Stimulated activated CD8-positive, alpha-beta memory T cell treated with anti-CD3 and anti-CD28 coated beads, Interleukin-4, amount 100 ng/mL, for 1 hour (primary cell): ENCODE data around the gene NFATC3.

Source experiments
- DNase-seq, 2 donors: peaks; one replicate each; pipeline ENCODE4 v3.0.0-alpha.2; 2020; ENCODE audit warnings: low read depth in 2 of 2, low spot score in 1 of 2

The NFATC3 gene

GRCh38 chr16:68229431-68230175, 144.4 kb downstream of the NFATC3 start:
- no peak for DNase-seq

GRCh38 chr16:68230176-68230571, 145.0 kb downstream of the NFATC3 start:
- DNase-seq, result no peak

GRCh38 chr16:68230956-68231355, 145.8 kb downstream of the NFATC3 start:
- DNase-seq, result no peak

DNA sequence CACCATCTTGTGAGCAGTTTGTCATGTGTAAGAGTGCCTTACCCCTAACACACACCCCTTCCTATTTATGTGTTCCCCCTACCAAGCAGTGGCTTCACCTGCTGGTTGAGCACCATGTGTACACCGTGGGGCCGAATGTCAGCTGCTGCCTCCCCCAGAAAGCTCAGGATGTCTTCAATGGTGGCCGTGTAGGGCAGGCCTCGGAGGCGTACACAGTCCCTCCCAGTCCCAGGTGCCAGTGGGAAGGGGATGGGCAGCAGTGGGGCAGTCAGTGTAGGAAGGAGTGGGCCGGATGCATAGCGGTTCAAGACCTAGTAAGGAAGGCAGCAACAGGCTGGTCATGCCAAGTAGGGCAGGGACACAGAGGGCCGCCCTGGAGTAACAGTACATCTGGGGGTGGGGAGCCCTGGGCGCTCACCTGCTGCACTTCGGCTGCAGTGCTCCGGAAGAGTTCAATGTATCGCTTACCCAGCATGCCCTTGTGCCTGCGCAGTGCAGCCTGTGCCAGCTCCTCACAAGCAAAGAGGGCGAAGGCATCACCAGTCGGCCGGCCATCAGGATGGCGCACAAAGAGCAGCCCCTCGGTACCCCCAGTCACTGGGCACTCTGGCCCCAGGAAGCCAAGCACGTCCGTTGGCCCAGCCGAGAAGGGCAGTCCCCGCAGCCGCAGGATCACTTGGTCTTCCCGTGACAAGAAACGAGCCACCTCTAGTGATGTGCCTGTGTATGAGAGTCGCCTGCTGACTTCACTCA, 146.4 kb downstream of the NFATC3 start:
- DNase-seq, result no peak

DNA sequence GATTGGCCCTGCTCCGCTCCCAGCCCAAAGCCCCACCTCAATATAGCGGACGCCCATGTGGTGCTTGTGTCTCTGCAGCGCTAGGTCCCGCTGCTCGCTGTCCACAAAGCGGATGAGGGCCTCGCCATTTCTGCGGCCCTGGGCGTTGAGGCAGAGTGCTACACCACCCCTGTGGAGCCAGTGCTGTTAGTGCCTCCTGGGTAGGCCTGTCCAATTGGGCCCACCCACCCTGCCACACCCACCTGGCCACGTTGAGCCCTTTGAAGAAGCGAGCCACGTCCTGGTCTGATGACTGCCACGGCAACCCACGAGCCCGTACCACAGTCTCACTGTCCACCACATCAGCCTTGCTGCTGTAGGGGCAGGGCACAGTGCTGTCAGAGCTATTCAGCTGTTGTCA, 147.2 kb downstream of the NFATC3 start:
- DNase-seq, result no peak

DNA sequence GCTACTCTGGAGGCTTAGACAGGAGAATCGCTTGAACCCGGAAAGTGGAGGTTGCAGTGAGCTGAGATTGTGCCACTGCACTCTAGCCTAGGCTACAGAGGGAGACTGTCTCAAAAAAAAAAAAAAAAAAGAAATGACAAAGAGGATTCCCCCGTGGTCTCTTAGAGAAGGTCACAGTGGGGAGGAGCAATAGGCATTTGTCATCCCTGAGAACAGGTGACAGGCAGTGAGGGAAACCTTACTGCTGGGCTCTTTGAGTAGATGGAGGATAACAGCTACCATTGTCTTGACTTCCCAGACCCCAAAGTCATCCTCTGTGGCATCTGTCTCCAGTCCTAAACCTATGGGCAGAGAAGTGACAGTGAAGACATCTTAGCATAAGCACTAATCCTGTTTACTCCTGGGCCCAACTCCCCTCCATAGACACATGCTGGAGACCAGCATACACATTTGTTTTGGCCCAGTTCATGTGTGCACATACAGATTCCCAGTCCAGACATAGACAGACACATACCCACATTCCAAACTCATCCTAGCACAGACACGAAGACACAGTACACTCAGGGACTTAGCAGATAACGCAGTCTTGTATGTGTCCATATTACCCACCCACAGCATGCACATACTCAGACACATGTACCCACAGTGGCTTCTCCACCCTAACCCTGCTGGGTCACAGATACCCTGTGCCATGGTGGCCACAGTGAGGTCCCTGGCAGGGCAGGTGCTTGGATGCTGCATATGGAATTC, 148.1 kb downstream of the NFATC3 start:
- no peak for DNase-seq

- no peak for DNase-seq
Measured at GRCh38 chr16:68233835-68234187, 148.6 kb downstream of the NFATC3 start.

DNA sequence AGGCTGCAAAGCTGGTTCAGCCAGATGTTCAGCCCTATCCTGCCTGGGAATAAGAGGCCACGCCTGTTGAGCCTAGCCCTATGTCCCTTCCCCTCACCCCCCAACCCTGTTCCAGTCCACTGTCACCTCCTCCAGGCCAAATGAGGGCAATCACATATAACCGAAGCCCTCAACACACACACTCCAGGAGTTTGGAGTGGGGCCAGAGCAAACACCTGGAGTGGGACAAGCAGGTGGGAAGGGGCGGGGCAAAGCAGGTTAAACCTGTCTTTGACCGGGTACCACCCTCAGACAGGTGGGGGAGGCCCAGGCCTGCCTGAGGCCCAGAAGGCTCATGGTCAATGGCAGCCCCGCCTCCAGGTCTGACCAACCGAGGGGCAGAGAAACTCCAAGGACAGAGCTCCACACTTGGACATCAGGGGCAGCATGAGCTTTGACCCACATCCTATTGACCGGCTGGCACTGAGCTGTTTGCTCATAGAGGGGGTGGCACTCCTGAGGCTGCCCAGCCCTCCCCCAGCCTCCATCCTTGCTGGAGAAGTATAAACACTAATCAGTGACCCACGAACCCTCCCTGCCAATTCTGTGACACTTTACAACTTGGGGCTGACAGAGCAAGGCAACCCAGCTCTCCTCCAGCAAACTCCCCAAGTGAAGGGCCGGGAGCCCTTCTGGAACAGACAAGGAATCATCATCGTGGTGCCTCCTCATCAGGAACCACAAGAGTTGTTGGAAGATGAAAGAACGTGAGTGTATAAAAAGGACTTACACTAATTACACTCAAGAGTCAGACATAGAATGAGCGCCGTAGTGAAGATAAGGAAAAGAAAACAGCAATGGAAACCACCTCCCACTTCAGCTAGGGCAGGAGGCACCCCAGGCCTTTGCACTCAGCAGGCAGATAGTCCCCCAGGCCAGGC, 149.3 kb downstream of the NFATC3 start:
- DNase-seq, result no peak

DNA sequence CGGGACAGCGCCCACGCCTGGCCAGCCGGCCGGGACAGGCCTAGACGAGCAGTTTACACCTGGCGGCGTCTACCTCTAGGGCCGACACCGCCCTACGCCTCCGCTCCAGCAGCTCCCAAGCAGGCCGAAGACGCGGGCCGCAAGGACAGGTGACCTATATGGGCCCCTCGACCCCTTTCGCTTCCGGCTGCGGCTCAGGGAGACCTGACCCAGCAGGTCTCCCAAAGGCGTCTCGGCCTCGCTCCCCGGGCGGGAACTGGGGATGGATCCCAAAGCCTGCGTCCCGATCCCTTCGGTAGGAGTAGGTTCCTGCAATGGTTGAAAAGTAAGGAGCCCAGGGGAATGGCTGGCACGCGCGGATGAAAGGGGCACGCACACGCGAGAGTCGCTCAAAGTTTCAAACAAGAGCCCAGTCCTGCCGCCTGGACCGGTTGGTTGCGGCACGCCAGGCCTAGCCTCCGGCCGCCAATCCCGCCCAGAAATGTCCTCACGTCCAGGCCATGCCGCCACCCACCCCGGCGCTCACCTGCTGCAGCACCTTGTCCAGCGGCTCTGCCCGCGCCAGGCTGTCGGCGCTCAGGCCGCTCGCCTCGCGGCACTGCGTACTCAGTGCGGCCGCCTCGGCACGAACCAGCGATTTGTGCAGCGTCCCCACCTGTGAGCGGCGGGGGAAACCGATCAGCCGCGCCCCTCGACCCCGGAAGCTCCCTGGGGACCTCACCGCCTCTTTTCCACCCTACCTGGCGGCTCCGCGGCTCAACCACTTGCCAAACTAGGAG, 150.1 kb downstream of the NFATC3 start:
- no peak for DNase-seq

DNA sequence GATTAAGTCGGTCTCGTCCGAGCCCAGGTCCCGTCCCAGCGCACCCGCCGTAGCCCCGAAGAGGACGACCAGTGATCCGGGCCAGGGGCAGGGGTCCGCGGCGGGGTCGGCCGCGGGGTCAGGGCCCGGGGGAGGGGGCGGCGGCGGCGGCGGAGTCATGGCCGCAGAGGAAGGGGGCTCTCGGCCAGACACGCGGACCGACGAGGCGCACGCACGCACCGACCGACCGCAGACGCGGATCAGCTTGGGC, 150.6 kb downstream of the NFATC3 start, which contains the start of gene ESRP2:
ESRP2 (minus strand) TSS at position 241 of the 250 bp plus-strand sequence; CDS start at position 159, 82 bp downstream.
- DNase-seq, result no peak

DNA sequence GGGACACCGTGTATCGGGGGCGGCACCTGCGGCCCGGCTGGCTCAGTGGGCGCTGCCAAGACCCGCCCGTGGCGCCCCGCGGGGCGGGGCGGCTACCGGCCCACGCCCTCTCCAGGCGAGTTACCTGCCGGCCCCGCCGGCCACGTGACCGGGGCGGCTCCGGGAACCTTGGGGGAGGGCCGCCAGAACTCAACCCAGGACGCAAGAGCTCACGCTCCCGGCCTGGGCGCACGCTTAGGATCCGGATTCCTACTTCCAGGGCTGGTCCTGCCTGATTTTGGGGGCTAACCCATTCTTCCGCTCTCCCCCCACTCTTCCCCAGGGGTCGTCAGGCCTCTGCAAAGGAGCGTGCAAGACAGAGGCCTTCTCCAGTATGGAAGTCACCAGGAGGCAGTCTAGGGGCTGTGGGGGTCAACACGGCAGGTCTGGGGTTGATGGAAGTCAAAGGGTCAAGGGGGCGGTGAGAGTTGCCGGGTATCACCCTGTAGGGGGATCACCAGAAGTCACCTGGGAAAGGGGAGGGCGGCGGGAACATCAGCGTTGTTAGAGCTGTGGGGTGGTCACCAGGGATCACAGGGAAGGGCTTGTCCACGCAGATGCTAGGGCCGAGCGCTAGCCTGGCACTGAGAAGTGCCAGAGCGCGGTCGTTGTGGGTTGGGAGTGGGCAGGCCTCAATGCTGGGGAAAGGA, 151.1 kb downstream of the NFATC3 start:
- no peak for DNase-seq

- DNase-seq, result no peak
Measured at GRCh38 chr16:68236826-68237242, 151.7 kb downstream of the NFATC3 start.

DNA sequence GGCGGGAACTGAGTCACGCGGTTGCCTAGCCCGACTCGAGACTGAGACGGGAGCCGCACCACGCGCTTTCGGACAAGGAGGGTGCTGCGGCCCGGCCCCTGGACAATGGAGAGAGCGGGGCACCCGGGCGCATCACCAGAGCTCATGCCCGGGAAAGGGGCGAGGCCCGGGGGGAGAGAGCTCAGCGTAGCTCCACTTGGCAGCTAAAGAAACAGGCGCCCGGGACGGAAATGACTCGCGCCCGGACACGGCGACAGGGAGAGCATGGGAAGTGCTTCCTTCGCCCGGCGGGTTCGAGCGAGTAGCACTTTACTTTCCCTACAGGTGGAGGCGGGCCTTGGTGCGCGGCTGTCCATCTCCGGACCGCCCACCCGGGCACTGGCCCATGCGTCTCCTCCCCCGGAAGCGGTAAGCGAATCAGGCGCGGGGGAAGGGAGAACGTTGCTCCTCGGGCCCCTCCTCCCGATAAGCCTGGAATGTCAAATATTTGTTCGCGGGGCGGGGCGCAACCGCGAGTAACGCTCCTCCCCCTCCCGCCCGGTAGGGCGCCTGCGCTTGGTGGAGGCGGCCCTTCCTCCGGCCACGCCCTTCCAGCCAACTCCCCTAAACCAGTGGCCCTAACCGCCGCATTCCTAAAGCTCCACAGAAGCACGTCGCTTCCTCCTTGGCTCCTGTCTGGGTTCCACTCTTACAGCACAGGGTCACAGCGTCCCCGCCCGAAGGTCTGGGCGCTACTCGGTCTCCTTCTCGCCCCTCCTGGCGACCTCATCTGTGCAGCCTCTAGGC, 152.3 kb downstream of the NFATC3 start:
- DNase-seq, result peak; percentile 42 to 72

DNA sequence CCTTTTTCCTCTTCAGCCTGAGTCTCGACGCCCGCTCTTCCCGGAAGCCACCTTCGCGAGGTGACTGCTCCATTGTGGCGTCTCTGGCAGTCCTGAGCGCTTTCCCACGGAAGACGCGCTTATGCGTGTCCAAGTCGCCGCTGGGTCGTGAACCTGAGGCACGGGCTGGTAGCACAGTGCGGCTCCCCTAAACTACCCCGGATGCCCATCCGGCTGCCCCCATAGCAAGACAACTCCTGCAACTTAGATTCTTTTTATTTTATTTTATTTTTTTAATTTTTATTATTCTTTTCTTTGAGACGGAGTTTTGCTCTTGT, 152.8 kb downstream of the NFATC3 start:
- DNase-seq, result no peak

DNA sequence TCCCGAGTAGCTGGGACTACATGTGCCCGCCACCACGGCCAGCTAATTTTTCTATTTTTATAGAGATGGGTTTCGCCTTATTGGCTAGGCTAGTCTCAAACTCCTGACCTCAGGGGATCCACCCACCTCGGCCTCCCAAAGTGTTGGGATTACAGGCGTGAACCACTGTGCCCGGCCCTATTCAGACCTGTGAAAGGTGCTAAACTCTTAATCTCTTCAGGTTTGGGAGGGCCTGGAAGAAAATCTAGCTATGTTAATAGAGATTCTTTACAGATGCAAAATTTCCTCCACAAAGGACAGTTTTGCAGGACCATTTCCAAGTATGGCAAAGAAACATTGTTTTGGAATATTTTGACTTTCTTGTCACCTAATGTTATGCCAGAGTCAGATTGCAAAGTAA, 156.9 kb downstream of the NFATC3 start:
- DNase-seq, result no peak

DNA sequence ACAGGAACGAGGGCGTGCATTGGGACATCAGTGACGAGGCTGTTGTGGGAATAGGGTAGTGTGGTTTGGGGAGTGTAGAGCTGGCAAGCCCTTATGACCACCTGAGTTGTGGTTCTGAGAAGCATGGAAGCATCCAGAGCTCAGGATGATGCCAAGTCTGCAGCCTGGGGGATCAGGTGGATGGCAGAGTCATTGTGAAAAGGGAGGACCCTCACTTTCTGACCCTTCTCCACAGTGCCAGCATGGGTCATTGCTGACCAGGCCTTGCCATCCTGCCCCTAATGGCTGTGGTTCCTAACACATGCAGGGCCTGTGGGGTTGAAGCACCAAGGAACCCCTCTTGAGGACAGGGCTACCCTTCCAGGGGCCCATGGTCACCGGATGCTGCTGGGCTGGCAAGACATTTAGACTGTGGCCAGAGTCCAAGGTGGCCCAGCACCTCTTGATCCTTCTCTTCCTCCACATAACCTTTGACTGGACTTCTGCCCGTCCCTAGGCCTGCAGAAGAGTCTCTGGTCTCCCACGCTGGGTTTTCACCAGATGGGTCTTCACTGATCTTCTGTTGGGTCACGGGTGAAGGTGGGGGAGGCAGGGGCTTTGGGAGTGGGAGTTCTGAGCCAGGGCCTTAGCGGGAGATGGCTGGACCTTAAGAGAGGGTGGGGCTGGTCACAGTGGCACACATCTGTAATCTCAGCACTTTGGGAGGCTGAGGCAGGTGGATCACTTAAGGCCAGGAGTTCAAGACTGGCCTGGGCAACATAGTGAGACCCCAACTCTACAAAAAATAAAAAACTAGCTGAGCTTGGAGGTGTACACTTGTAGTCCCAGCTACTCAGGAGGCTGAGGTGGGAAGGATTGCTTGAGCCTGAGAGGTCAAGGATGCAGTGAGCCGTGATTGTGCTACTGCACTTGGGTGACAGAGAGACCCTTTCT, 158.0 kb downstream of the NFATC3 start:
- DNase-seq, result no peak

DNA sequence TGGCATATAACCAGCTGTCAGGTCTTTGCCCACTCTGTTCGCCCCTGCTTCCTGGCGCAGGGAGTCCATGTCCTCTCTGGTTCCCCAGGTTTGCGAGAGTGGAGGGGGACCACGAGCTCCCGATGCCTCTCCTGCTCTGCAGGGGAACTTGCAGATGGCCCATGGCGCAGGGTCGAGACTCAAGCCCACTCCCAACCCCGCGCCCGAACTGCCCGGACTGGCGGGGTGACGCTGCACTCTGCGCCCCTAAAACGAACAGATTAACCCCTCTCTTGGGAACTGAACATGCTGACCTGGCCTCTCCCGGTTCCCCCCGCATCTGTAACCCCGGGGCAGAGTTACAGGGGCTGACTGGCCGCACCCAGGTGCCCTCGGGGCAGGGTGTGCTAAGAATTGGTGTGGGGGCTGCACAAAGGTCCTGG, 159.3 kb downstream of the NFATC3 start:
- no peak for DNase-seq
